H1 (cell line): ENCODE measurements around the gene PLEKHN1. TPM values are rescaled to one million over a fixed set of nuclear protein-coding genes. Genes with fewer than 3 reads are reported as not detected.

Experiments
- POLR2A ChIP-seq, 2 experiments: IDR thresholded peaks; 1 replicate in 1 of 2; 2 replicates in 1 of 2; pipeline ENCODE4 v1.6.1; 2011; ENCODE audit warnings: low read depth in 2 of 2, low read length in 2 of 2, mild to moderate bottlenecking in 2 of 2; ENCODE audit errors: control extremely low read depth in 1 of 2
- SP4 ChIP-seq: IDR thresholded peaks from 2 replicates; pipeline ENCODE4 v1.6.1; 2012; ENCODE audit warnings: low read length, inconsistent platforms
- polyA plus RNA-seq, 7 experiments: library from polyadenylated mRNA; depleted of rRNA in 3 of 7; stranded (reverse) in 5 of 7; unstranded in 2 of 7; fragments of >200 nt in 5 of 7; fragments of 200-250 nt in 2 of 7; gene quantifications; 1 replicate in 5 of 7; 2 replicates in 1 of 7; 4 replicates in 1 of 7; pipeline versions ENCODE4 v1.2.1 to v1.2.3, GENCODE V29; 2011 to 2013; ENCODE audit warnings: missing spikeins in 2 of 7, mixed read lengths in 2 of 7
- total RNA-seq: library from RNA; stranded (reverse); fragmentation: NEBNext Ultra II Directional; extraction: Animal tissue kit (Norgen Biotek cat#: 25700); gene quantifications from 2 replicates; pipeline ENCODE4 v1.2.1, GENCODE V29; 2021
- TF ChIP-seq, protein P1 (sequence below): fragments of 300-600 bp; sonication (generic); IDR thresholded peaks from 2 replicates; pipeline ENCODE4 v1.7.1; 2012; ENCODE audit warnings: low read length, moderate library complexity, mild to moderate bottlenecking, inconsistent platforms; ENCODE audit not compliant: insufficient replicate concordance

Gene PLEKHN1
- total and polyA plus RNA-seq, 2 of the 8 experiments (the other 6 are each of a cell fraction or from before 2014, with no cell fraction given): 0.39 to 1.5 TPM

DNA sequence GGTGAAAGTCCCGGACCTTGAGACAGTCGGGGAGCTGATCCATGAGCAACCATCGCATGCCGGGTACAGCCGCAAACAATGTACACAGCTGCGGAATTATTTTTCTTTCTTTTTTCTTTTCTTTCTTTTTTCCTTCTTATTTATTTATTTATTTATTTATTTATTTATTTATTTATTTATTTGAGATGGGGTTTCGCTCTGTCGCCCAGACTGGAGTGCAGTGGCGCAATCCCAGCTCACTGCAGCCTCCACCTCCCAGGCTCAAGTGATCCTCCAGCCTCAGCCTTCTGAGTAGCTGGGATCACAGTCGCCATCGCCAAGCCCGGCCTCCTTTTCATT lies 18.2 kb downstream of the PLEKHN1 start (continued):
- TF ChIP-seq, protein P1, sequence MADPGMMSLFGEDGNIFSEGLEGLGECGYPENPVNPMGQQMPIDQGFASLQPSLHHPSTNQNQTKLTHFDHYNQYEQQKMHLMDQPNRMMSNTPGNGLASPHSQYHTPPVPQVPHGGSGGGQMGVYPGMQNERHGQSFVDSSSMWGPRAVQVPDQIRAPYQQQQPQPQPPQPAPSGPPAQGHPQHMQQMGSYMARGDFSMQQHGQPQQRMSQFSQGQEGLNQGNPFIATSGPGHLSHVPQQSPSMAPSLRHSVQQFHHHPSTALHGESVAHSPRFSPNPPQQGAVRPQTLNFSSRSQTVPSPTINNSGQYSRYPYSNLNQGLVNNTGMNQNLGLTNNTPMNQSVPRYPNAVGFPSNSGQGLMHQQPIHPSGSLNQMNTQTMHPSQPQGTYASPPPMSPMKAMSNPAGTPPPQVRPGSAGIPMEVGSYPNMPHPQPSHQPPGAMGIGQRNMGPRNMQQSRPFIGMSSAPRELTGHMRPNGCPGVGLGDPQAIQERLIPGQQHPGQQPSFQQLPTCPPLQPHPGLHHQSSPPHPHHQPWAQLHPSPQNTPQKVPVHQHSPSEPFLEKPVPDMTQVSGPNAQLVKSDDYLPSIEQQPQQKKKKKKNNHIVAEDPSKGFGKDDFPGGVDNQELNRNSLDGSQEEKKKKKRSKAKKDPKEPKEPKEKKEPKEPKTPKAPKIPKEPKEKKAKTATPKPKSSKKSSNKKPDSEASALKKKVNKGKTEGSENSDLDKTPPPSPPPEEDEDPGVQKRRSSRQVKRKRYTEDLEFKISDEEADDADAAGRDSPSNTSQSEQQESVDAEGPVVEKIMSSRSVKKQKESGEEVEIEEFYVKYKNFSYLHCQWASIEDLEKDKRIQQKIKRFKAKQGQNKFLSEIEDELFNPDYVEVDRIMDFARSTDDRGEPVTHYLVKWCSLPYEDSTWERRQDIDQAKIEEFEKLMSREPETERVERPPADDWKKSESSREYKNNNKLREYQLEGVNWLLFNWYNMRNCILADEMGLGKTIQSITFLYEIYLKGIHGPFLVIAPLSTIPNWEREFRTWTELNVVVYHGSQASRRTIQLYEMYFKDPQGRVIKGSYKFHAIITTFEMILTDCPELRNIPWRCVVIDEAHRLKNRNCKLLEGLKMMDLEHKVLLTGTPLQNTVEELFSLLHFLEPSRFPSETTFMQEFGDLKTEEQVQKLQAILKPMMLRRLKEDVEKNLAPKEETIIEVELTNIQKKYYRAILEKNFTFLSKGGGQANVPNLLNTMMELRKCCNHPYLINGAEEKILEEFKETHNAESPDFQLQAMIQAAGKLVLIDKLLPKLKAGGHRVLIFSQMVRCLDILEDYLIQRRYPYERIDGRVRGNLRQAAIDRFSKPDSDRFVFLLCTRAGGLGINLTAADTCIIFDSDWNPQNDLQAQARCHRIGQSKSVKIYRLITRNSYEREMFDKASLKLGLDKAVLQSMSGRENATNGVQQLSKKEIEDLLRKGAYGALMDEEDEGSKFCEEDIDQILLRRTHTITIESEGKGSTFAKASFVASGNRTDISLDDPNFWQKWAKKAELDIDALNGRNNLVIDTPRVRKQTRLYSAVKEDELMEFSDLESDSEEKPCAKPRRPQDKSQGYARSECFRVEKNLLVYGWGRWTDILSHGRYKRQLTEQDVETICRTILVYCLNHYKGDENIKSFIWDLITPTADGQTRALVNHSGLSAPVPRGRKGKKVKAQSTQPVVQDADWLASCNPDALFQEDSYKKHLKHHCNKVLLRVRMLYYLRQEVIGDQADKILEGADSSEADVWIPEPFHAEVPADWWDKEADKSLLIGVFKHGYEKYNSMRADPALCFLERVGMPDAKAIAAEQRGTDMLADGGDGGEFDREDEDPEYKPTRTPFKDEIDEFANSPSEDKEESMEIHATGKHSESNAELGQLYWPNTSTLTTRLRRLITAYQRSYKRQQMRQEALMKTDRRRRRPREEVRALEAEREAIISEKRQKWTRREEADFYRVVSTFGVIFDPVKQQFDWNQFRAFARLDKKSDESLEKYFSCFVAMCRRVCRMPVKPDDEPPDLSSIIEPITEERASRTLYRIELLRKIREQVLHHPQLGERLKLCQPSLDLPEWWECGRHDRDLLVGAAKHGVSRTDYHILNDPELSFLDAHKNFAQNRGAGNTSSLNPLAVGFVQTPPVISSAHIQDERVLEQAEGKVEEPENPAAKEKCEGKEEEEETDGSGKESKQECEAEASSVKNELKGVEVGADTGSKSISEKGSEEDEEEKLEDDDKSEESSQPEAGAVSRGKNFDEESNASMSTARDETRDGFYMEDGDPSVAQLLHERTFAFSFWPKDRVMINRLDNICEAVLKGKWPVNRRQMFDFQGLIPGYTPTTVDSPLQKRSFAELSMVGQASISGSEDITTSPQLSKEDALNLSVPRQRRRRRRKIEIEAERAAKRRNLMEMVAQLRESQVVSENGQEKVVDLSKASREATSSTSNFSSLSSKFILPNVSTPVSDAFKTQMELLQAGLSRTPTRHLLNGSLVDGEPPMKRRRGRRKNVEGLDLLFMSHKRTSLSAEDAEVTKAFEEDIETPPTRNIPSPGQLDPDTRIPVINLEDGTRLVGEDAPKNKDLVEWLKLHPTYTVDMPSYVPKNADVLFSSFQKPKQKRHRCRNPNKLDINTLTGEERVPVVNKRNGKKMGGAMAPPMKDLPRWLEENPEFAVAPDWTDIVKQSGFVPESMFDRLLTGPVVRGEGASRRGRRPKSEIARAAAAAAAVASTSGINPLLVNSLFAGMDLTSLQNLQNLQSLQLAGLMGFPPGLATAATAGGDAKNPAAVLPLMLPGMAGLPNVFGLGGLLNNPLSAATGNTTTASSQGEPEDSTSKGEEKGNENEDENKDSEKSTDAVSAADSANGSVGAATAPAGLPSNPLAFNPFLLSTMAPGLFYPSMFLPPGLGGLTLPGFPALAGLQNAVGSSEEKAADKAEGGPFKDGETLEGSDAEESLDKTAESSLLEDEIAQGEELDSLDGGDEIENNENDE: no peak
- TF ChIP-seq SP4: no peak
- TF ChIP-seq POLR2A (IDR thresholded peaks at IDR 0.05; ENCODE audit: control extremely low read depth in 1 of 2, low read depth in 2 of 2, low read length in 2 of 2): no peak
- TF ChIP-seq, all 59 proteins: peak for 0
